ENCODE measurements around the gene LDHAL6A.
A peak's percentile ranks its signal among the peaks of the same experiment; 100 is the strongest.

Gene LDHAL6A

DNA sequence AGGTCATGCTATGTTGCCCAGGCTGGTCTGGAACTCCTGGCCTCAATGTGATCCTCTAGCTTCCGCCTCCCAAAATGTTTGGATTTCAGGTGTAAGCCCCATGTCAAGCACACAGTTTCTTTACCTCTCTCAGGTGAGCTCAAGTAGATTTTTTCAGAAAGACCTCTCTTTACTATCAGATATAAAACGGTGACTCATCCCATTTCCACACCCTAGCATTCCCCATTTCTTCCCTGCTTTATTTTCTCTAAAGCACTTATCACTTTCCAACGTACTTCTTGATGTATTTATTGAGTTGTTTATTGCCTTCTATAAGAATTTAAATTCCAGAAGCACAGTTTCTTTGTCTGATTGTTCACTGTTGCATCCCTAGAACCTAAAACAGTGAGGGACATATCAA lies 67.4 kb downstream of the LDHAL6A start:
- no peak overlapping the region for H3K4me3 ChIP-seq (ENCODE audit: control insufficient read depth, low read depth, low read length)
- TF ChIP-seq CTCF (conservative IDR thresholded peaks at IDR 0.05; ENCODE audit: control insufficient read depth, insufficient read depth, low read depth, low read length) = no peak
- DNase-seq (ENCODE audit: low read depth) = no peak

GRCh38 chr11:18524248-18524647 lies 68.6 kb downstream of the LDHAL6A start:
- no peak overlapping the region for H3K4me3 ChIP-seq (ENCODE audit: control insufficient read depth, low read depth, low read length)
- TF ChIP-seq CTCF (conservative IDR thresholded peaks at IDR 0.05; ENCODE audit: control insufficient read depth, insufficient read depth, low read depth, low read length) = no peak
- DNase-seq (ENCODE audit: low read depth) = no peak

DNA sequence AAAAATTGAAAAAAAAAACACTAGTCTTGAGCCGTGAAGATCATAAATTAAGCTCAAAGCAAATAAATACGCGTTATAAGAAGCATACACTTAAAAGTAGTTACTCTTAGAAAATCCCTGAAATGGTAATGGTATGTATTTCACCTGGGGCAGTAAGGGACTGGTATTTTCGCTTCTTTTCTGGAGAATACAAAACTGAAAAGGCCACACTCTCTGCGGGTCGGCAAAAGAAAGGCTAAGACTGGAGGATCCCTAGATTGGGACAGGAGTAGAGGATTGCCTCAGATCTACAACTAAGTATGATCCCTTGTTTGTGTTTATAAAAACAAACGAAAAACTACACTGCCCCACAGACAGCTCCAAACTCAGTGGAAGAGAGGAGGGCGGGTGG lies 70.5 kb downstream of the LDHAL6A start:
- no peak for TF ChIP-seq CTCF (conservative IDR thresholded peaks at IDR 0.05; ENCODE audit: control insufficient read depth, insufficient read depth, low read depth, low read length)
- no peak for DNase-seq (ENCODE audit: low read depth)
- peak overlapping the region; percentile 97 for H3K4me3 ChIP-seq (ENCODE audit: control insufficient read depth, low read depth, low read length)

GRCh38 chr11:18526521-18527296 lies 71.1 kb downstream of the LDHAL6A start, which contains the start of gene TSG101:
TSG101 (minus strand) TSS chr11:18526942; CDS start chr11:18526816, 126 bp downstream.
- peak within 1 kb of the TSS; percentile 97 for H3K4me3 ChIP-seq (ENCODE audit: control insufficient read depth, low read depth, low read length)
- peak; percentile 91 for DNase-seq (ENCODE audit: low read depth)
- TF ChIP-seq CTCF (conservative IDR thresholded peaks at IDR 0.05; ENCODE audit: control insufficient read depth, insufficient read depth, low read depth, low read length) = no peak

DNA sequence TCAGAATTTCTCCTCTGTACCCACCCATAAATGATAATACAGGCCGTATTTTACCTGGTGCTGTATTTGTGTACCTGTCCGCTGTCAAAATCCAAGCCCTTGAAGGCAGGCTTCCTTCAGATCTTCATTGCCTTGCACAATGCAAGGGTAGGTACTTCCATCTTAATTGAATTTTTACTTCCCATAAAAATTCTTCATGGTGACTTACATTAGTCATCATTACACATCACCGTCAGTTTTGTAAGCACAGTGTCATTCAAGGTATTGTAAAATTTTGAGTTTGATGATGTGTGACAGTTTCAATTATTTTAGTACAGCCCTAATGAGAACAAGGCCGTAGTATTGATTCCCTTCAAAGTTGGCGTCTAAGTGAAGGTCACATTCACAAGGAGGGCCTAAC lies 71.9 kb downstream of the LDHAL6A start:
- DNase-seq (ENCODE audit: low read depth) = peak; percentile 62
- no peak for TF ChIP-seq CTCF (conservative IDR thresholded peaks at IDR 0.05; ENCODE audit: control insufficient read depth, insufficient read depth, low read depth, low read length)

More for the DNA sequence above, 71.9 kb downstream of the LDHAL6A start:
- peak overlapping the region; percentile 97 for H3K4me3 ChIP-seq (ENCODE audit: control insufficient read depth, low read depth, low read length)

Data from fibroblast of mammary gland (primary cell).